IMR-90 (cell line): ENCODE data around the gene PERM1. TPM values are rescaled to one million over a fixed set of nuclear protein-coding genes. Genes with fewer than 3 reads are reported as not detected.

Source experiments
- ATAC-seq: fragments of 200-7000 bp; cut with Tn5 transposase; 2 replicates; pipeline ENCODE4 v1.9.1; 2020; ENCODE audit warnings: low read depth, mild to moderate bottlenecking, moderate library complexity
- BruUV-seq: library from RNA; stranded (reverse); fragments of 400-500 nt; replicated peaks from 2 replicates; lab custom pipeline; 2021; lab: Mats Ljungman, UMichigan
- CTCF ChIA-PET: fragments of 300-600 bp; formaldehyde crosslinking; extraction: SDS; loops from one replicate; lab custom pipeline; 2021; ENCODE audit warnings: antibody characterized with exemption; lab: Yijun Ruan, JAX
- POLR2A ChIA-PET: fragments of 300-600 bp; sonication (Branson Sonifier 250); formaldehyde crosslinking; loops from one replicate; lab custom pipeline; 2022; ENCODE audit warnings: antibody characterized with exemption; ENCODE audit not compliant: unreplicated experiment; lab: Charles Lee
- DNase-seq: peaks from one replicate; pipeline ENCODE4 v3.0.0; 2013
- H2AFZ ChIP-seq: replicated peaks from 2 replicates; pipeline ENCODE3; 2013; ENCODE audit warnings: low read length, mild to moderate bottlenecking; ENCODE audit not compliant: poor library complexity
- H2AK5ac ChIP-seq: 2 replicates; pipeline ENCODE4 v1.6.1; 2013; ENCODE audit warnings: low read depth, low read length, inconsistent platforms
- H2AK9ac ChIP-seq: replicated peaks from 2 replicates; pipeline ENCODE3; 2013; ENCODE audit warnings: mild to moderate bottlenecking, low read depth, low read length, moderate library complexity; ENCODE audit not compliant: poor library complexity
- H2BK120ac ChIP-seq: 2 replicates; pipeline ENCODE4 v1.6.1; 2013; ENCODE audit warnings: low read depth, low read length, inconsistent platforms
- H2BK15ac ChIP-seq: 3 replicates; pipeline ENCODE4 v1.6.1; 2013; ENCODE audit warnings: low read depth, low read length, inconsistent platforms
- H2BK20ac ChIP-seq: 2 replicates; pipeline ENCODE4 v1.6.1; 2013; ENCODE audit warnings: low read depth, mild to moderate bottlenecking, inconsistent platforms, low read length, moderate library complexity
- H2BK5ac ChIP-seq: 2 replicates; pipeline ENCODE4 v1.6.1; 2013; ENCODE audit warnings: mild to moderate bottlenecking, low read depth, low read length, inconsistent platforms; ENCODE audit not compliant: poor library complexity, severe bottlenecking
- H3K14ac ChIP-seq: replicated peaks from 2 replicates; pipeline ENCODE4 v1.6.1; 2013; ENCODE audit warnings: low read depth, low read length, inconsistent platforms
- H3K18ac ChIP-seq: 2 replicates; pipeline ENCODE4 v1.6.1; 2013; ENCODE audit warnings: low read depth, low read length, control low read depth
- H3K23ac ChIP-seq: 2 replicates; pipeline ENCODE4 v1.6.1; 2013; ENCODE audit warnings: low read depth, low read length, inconsistent platforms
- H3K27ac ChIP-seq: 2 replicates; pipeline ENCODE4 v1.5.1; 2013; ENCODE audit warnings: mild to moderate bottlenecking, control low read depth, low read length; ENCODE audit not compliant: insufficient read depth
- H3K27me3 ChIP-seq: 2 replicates; pipeline ENCODE4 v1.6.1; 2013; ENCODE audit warnings: low read length; ENCODE audit not compliant: control insufficient read depth, insufficient read depth
- H3K36me3 ChIP-seq: 2 replicates; pipeline ENCODE4 v1.6.1; 2013; ENCODE audit warnings: low read length, mixed read lengths; ENCODE audit not compliant: control insufficient read depth, insufficient read depth
- H3K4ac ChIP-seq: 2 replicates; pipeline ENCODE4 v1.6.1; 2013; ENCODE audit warnings: low read depth, low read length, inconsistent platforms
- H3K4me1 ChIP-seq: 2 replicates; pipeline ENCODE4 v1.6.1; 2013; ENCODE audit warnings: low read length, mixed read lengths; ENCODE audit not compliant: control insufficient read depth, insufficient read depth
- H3K4me2 ChIP-seq: 2 replicates; pipeline ENCODE4 v1.6.1; 2013; ENCODE audit warnings: low read depth, mild to moderate bottlenecking, control low read depth, low read length, moderate library complexity
- H3K4me3 ChIP-seq: 2 replicates; pipeline ENCODE4 v1.5.1; 2013; ENCODE audit warnings: low read depth, mild to moderate bottlenecking, control low read depth, low read length, moderate library complexity; ENCODE audit not compliant: insufficient read depth
- H3K56ac ChIP-seq: 2 replicates; pipeline ENCODE4 v1.6.1; 2013; ENCODE audit warnings: low read length, inconsistent platforms; ENCODE audit not compliant: insufficient read depth; ENCODE audit errors: extremely low read depth
- H3K79me1 ChIP-seq, 2 experiments: 2 replicates each; pipeline ENCODE4 v1.6.1; 2013; ENCODE audit warnings: low read length in 2 of 2, inconsistent platforms in 1 of 2, low read depth in 1 of 2
- H3K9ac ChIP-seq: 2 replicates; pipeline ENCODE4 v1.6.1; 2013; ENCODE audit warnings: low read depth, low read length, control low read depth
- H3K9me1 ChIP-seq: 2 replicates; pipeline ENCODE4 v1.6.1; 2013; ENCODE audit warnings: low read length, inconsistent platforms; ENCODE audit not compliant: insufficient read depth
- H3K9me3 ChIP-seq: 2 replicates; pipeline ENCODE4 v1.6.1; 2013; ENCODE audit warnings: low read length; ENCODE audit not compliant: control insufficient read depth, insufficient read depth
- H4K20me1 ChIP-seq: 2 replicates; pipeline ENCODE4 v1.6.1; 2013; ENCODE audit warnings: low read length, inconsistent platforms; ENCODE audit not compliant: insufficient read depth
- H4K5ac ChIP-seq: 2 replicates; pipeline ENCODE4 v1.6.1; 2013; ENCODE audit warnings: mild to moderate bottlenecking, low read depth, low read length, control low read depth
- H4K8ac ChIP-seq, 2 experiments: 2 replicates each; pipeline ENCODE4 v1.6.1; 2013; ENCODE audit warnings: low read depth in 2 of 2, low read length in 2 of 2, control low read depth in 1 of 2, inconsistent platforms in 1 of 2
- H4K91ac ChIP-seq: 2 replicates; pipeline ENCODE4 v1.6.1; 2013; ENCODE audit warnings: low read depth, low read length, inconsistent platforms; ENCODE audit not compliant: insufficient read depth
- ELK1 ChIP-seq: fragments of 150-350 bp; IDR thresholded peaks from 2 replicates; pipeline ENCODE4 v1.6.1; 2016; ENCODE audit warnings: low read depth, mild to moderate bottlenecking, low read length, moderate library complexity, borderline replicate concordance
- FOS ChIP-seq: fragments of 150-350 bp; IDR thresholded peaks from 2 replicates; pipeline ENCODE4 v1.6.1; 2016; ENCODE audit warnings: low read depth, low read length
- WGBS, 2 experiments: methylation state at CpG; one replicate each; pipeline versions ENCODE4 v1.1.5 to v1.1.7; 2013; ENCODE audit warnings: missing lambda C conversion rate in 2 of 2; ENCODE audit not compliant: insufficient read length in 1 of 2; ENCODE audit errors: extremely low coverage in 2 of 2; 5-methylcytosine and 5-hydroxymethylcytosine counted together
- dilution Hi-C: fragments of 300-500 bp; cut with HindIII; formaldehyde crosslinking; loops from one replicate; pipeline ENCODE4 v1.14.3; 2018; ENCODE audit warnings: low sequenced_read_pairs; ENCODE audit not compliant: unreplicated experiment
- in situ Hi-C: fragments of 300-500 bp; cut with MboI; formaldehyde crosslinking; loops from 3 replicates; pipeline ENCODE4 v1.14.3; 2019; ENCODE audit warnings: low sequenced_read_pairs, inconsistent platforms, mixed read lengths
- intact Hi-C: fragments of 100-400 bp; cut with micrococcal nuclease; formaldehyde crosslinking; loops from 2 replicates; pipeline ENCODE4 v1.10.0; 2022
- polyA plus RNA-seq, 3 experiments: library from polyadenylated mRNA; depleted of rRNA; stranded (reverse); fragments of >200 nt; gene quantifications; 2 replicates each; pipeline ENCODE4 v1.2.3, GENCODE V29; 2012; ENCODE audit warnings: low replicate concordance in 1 of 3
- total RNA-seq: library from RNA; depleted of rRNA; stranded (reverse); fragments of >200 nt; gene quantifications from 2 replicates; pipeline ENCODE4 v1.2.3, GENCODE V29; 2012

PERM1 gene
- total and polyA plus RNA-seq, 2 of the 4 experiments (the other 2 are of a cell fraction) = not detected

DNA sequence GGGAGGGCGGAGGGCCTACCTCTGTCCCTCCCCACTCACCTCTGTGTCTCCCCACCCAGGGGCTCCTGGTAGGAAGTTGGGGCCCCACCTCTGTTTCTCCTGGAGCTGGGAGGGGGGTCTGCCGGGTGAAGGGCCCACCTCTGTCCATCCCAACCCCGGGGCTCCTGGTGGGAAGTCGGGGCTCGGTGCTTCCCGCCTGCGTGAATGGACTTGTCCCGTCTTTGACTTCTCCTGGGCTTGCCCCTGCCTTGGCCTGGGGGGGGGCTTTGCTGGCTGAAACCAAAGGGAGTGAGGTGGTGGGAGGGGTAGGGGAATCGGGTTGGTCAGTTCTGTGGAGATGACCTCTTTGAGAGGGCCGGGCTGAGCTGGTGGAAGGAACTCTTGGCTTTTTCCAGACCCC lies 43.8 kb upstream of the PERM1 start:
- dilution Hi-C loops = no loop called here
- Histone ChIP-seq H3K9ac (no peak overlapping the region), H3K79me1 (peaks cover 22 to 68% of the 10 kb centered on the region in 2 experiments), H2AK9ac (no peak overlapping the region), H3K27me3 (no peaks in the 10 kb centered on the region), H3K14ac (no peak overlapping the region), H3K36me3 (peaks cover 28% of the 10 kb centered on the region), H3K56ac (no peak overlapping the region), H2BK20ac (no peak overlapping the region), H2AFZ (no peak overlapping the region), H3K23ac (no peak overlapping the region), H3K18ac (no peak overlapping the region), H4K20me1 (peaks cover 66% of the 10 kb centered on the region), H4K5ac (no peak overlapping the region), H3K4me2 (no peak overlapping the region), H4K91ac (no peak overlapping the region), H3K4me1 (peaks cover 20% of the 10 kb centered on the region), H4K8ac (no peak overlapping the region), H3K9me1 (peaks cover 2% of the 10 kb centered on the region; the same call in 1 of the 2 replicates), H3K27ac (no peak overlapping the region), H2BK120ac (no peak overlapping the region), H3K9me3 (no peaks in the 10 kb centered on the region), H2BK5ac (no peak overlapping the region), H2AK5ac (no peak overlapping the region), H3K4me3 (no peak overlapping the region), H3K4ac (no peak overlapping the region), H2BK15ac (no peak overlapping the region)
- ChIA-PET CTCF (no interaction called here), POLR2A (no interaction called here)
- in situ Hi-C loops = no loop called here
- no TSS peak for BruUV-seq
- no peak for ATAC-seq
- no CpG with 5 or more reads among the region's 10 CpGs for WGBS, 2 experiments
- intact Hi-C loops = no loop called here
- no peak for DNase-seq
- TF ChIP-seq FOS (no peak), ELK1 (no peak)
